Measurements from ENCODE around the gene STAB2.

The STAB2 gene

DNA sequence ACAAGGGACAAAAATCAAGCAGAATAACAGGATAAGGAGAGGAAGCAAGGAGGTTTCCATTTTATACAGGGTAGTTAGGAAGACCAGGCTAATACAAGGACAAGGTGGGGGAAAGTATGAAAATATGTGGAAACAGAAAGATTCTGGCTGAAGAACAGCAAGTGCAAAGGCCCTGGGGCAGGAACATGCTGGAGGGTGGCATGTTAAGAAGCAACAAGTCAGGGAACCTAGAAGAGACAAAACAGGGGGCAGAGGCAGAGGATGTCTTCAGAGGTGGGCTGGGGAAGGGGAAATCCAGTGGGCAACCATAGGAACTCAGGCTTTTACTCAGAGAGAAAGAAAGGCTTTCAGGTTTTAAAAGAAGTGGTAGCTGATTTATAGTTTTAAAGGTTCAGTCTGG lies 199.1 kb downstream of the STAB2 start:
- no peak overlapping the region for H3K27ac ChIP-seq
- TF ChIP-seq, protein P1, sequence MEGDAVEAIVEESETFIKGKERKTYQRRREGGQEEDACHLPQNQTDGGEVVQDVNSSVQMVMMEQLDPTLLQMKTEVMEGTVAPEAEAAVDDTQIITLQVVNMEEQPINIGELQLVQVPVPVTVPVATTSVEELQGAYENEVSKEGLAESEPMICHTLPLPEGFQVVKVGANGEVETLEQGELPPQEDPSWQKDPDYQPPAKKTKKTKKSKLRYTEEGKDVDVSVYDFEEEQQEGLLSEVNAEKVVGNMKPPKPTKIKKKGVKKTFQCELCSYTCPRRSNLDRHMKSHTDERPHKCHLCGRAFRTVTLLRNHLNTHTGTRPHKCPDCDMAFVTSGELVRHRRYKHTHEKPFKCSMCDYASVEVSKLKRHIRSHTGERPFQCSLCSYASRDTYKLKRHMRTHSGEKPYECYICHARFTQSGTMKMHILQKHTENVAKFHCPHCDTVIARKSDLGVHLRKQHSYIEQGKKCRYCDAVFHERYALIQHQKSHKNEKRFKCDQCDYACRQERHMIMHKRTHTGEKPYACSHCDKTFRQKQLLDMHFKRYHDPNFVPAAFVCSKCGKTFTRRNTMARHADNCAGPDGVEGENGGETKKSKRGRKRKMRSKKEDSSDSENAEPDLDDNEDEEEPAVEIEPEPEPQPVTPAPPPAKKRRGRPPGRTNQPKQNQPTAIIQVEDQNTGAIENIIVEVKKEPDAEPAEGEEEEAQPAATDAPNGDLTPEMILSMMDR (conservative IDR thresholded peaks at IDR 0.05), result no peak

DNA sequence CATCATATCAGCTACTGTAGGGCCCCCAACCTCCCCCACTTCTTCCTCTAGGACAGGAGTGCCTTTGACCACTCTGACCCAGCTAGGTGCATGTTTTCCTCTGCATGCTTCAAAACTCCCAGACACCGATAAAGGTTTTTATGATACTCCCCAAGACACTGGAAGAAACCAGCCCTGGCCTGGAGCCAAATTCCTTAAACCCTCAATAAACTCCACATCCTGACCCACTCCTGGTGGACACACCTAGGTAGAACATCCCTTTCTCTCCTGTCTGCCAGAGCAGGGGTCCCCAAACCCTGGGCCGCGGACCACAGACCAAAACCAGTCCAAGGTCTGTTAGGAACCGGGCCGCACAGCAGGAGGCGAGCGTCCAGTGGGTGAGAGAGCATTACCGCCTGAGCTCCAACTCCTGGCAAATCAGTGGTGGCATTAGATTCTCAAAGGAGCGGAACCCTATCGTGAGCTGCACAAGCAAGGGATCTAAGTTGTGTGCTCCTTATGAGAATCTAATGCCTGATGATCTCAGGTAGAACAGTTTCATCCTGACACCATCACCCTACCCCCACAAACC lies 204.4 kb downstream of the STAB2 start:
- TF ChIP-seq, protein P1 (conservative IDR thresholded peaks at IDR 0.05), result no peak
- H3K27ac ChIP-seq, result no peak overlapping the region; the same call in 1 of the 2 replicates

DNA sequence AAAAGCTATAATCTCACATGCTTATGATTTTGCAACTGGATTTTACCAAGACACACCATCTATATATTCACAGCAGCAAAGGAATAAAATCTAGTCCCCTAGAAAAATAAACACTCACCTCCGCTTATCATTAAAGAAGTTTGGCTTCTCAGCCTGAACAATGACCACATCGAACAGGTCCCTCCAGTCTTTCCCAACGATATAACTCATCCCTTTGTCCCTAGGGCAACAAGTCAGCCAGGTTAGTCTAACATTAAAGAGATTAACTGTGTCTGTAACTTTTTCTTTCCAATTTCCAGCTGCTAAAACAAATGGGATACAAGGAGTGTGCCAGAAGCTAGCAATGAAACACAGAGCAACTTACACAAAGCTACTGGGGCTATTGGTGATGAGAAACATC lies 206.0 kb downstream of the STAB2 start:
- TF ChIP-seq, protein P1 (conservative IDR thresholded peaks at IDR 0.05), result no peak
- H3K27ac ChIP-seq, result peak overlapping the region; percentile 28

DNA sequence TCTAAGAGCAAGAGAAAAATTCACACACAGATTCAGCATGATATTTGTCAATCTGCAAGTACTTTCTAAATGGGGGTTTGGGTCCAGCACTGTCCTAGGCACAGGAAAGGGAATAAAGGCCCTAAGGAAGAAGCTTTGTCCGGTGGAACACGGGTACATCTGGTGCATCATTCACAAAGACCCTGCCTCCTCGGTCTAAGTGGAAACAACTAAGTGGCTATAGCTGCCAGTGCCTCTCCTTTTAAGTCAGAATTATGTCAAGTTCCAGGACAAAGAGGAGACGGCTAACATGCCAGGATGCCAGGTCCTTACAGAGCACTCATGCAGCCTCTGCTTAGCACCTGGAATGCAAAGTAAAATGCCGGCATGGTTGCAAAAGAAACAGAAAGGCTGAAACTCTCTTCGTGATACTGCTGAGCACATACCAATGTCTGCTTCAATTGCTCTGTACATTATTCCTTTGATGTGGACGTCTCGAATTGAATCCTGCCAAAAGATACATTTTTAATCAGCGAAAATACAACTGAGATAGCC lies 206.5 kb downstream of the STAB2 start:
- H3K27ac ChIP-seq, result peak overlapping the region; percentile 28
- TF ChIP-seq, protein P1 (conservative IDR thresholded peaks at IDR 0.05), result no peak

DNA sequence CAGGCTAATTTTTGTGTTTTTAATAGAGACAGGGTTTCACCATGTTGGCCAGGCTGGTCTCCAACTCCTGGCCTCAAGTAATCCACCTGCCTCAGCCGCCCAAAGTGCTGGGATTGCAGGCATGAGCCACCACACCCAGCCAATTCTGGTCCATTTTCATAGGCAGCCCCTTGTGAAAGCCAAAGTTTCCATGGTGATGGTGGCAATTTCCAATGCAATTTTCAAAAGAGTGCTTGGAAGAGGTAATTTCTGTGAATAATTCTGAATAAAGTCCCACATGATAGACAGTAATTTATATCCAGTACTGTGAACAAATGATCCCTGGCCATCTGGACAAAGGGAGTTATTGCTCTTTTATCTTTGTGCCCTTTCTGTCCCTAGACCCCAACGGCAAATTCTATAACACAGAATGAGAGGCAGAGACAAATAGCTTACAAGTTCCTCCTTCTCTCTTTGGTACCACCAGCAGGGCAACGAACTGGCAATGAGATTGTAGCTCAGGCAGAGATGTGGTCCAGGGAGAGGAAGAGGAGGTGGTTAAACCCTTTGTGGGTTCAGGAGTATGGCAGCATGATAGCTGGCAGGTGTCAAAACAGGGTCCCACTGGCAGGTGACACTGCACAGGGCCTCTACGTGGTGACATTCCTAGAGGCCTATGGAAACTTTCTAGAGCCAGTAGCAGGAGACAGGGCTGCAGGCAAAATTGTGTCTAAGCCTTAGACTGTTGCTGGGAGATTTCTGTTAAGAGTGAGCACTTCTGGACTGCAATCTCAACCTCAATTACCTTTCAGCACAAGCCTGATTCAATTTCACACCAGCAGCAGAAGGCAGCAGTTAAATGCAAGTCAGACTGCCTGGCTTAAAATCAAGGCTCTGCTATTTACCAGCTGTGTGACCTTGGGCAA lies 207.5 kb downstream of the STAB2 start:
- TF ChIP-seq, protein P1 (conservative IDR thresholded peaks at IDR 0.05), result no peak
- 0 out of 2 replicates have a peak overlapping the region, but pooled peaks have one; percentile 28 for H3K27ac ChIP-seq

DNA sequence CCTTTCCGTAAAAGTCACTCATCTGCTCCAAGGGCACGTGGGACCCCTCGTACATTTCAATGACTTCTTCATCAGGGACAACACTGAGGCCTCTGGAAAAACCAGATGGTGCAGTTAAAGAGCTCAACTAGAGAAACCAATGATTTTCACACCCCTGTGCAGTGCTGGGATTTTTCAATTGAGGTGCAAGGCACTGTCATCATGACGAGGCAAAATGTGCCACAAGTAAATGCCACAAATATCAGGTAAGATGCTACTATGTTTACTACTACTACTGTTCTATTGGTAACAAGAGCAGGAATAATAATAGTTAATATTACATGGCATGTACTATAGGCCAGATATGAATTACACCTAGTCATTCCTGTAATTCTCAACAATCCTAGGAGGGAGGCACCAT lies 211.5 kb downstream of the STAB2 start:
- TF ChIP-seq, protein P1 (conservative IDR thresholded peaks at IDR 0.05), result no peak
- peak overlapping the region; percentile 98 for H3K27ac ChIP-seq

DNA sequence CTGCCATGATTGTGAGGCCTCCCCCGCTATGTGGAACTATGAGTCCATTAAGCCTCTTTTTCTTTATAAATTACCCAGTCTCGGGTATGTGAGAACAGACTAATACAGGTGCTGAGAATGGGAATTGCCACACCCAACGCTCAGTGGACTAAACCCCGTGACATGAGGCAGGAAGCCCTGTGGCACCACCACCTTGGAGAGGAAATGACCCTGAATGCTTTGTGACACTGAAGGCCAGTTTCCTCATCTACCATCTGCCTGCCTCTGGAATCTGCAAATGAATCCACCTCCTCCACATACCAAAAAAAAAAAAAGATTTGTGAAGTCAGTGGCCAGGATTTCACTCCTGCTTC lies 212.4 kb downstream of the STAB2 start:
- peak overlapping the region; percentile 98 for H3K27ac ChIP-seq
- TF ChIP-seq, protein P1 (conservative IDR thresholded peaks at IDR 0.05), result no peak
